Psoas muscle (tissue), 8 donors: ENCODE data around the gene SLC25A48. TPM values are rescaled to one million over a fixed set of nuclear protein-coding genes. Genes with fewer than 3 reads are reported as not detected.

Experiments used
- ATAC-seq, 4 donors: fragments of 200-7000 bp; cut with Tn5 transposase; one replicate each; pipeline ENCODE4 v1.9.1; 2020; ENCODE audit warnings: moderate library complexity in 3 of 4, mild to moderate bottlenecking in 2 of 4
- DNase-seq, 2 donors: peaks; one replicate each; pipeline ENCODE4 v3.0.0-alpha.2; 2020
- H3K27ac ChIP-seq: fragments of 200-600 bp; one replicate; pipeline ENCODE4 v1.8.0; 2022
- H3K27me3 ChIP-seq, 3 donors: fragments of 200-600 bp in 1 of 3; one replicate each; pipeline versions ENCODE4 v1.6.1 to v1.8.0; 2013 to 2022; ENCODE audit warnings: low read length in 2 of 3, mild to moderate bottlenecking in 2 of 3, moderate library complexity in 1 of 3; ENCODE audit not compliant: insufficient read depth in 3 of 3
- H3K36me3 ChIP-seq, 2 donors: fragments of 200-600 bp in 1 of 2; one replicate each; pipeline versions ENCODE4 v1.6.1 to v1.8.0; 2013 to 2022; ENCODE audit warnings: low read depth in 1 of 2, mild to moderate bottlenecking in 1 of 2, moderate library complexity in 1 of 2; ENCODE audit not compliant: insufficient read depth in 1 of 2
- H3K4me1 ChIP-seq: fragments of 200-600 bp; one replicate; pipeline ENCODE4 v1.8.0; 2022
- H3K4me3 ChIP-seq: fragments of 200-600 bp; one replicate; pipeline ENCODE4 v1.8.0; 2022; ENCODE audit warnings: mild to moderate bottlenecking
- H3K9me3 ChIP-seq: fragments of 200-600 bp; one replicate; pipeline ENCODE4 v1.8.0; 2022
- CTCF ChIP-seq: fragments of 200-600 bp; IDR thresholded peaks from one replicate; pipeline ENCODE4 v1.8.0; 2022; ENCODE audit warnings: antibody characterized with exemption
- WGBS, 3 donors: extraction: QIAGEN DNeasy Blood & Tissue Kit; methylation state at CpG; one replicate each; pipeline versions ENCODE4 v1.1.6 to v1.1.7; 2013; 5-methylcytosine and 5-hydroxymethylcytosine counted together
- intact Hi-C, 2 donors: fragments of 100-400 bp; cut with DNase I; formaldehyde crosslinking; loops; one replicate each; pipeline versions ENCODE4 v1.11.0 to v1.14.2; 2022
- polyA plus RNA-seq, 3 donors: library from polyadenylated mRNA; stranded (reverse); fragments of 200-250 nt; gene quantifications; one replicate each; pipeline ENCODE4 v1.2.3, GENCODE V29; 2013
- total RNA-seq, 4 donors: library from RNA; stranded (reverse); fragmentation: NEBNext Ultra II Directional in 2 of 4; extraction: Animal tissue kit (Norgen Biotek cat#: 25700) in 2 of 4; gene quantifications; one replicate each; pipeline versions ENCODE4 v1.2.1 to v1.2.4, GENCODE V29; 2021 to 2023
- donor health status: healthy with polysubstance abuse.
- donor health status: DM: no; HTN: no; CAD: no; lungs with moderate emphysema.
- donor health status: Bipolar disorder and iron deficiency.
- donor health status: healthy.
- donor health status: DM: yes; HTN: yes; CAD: no.
- donor health status: DM: no; HTN: no; CAD: no.
- donor health status: DM: no; HTN: no; CAD: no.
- donor health status: DM: yes; HTN: yes; CAD: no.

SLC25A48 gene
- total and polyA plus RNA-seq, 7 donors = 1.7 to 9.6 (median 5.6) TPM; not detected in 1

- Histone ChIP-seq H3K9me3 (no peaks in the 10 kb centered on the region), H3K27me3 (no peaks in the 10 kb centered on the region), H3K4me1 (peaks cover 12% of the 10 kb centered on the region), H3K36me3 (no peaks in the 10 kb centered on the region), H3K4me3 (no peak overlapping the region), H3K27ac (peak overlapping the region; percentile 50)
- 19 to 30% (median 28%) methylated on average over 3 of the region's 3 CpGs for whole genome bisulfite sequencing, 3 donors
- ATAC-seq (peak; percentile 87 to 96 (median 94)), DNase-seq (peak; percentile 37 to 67)
- intact Hi-C loops = no loop called here
- TF ChIP-seq CTCF = no peak
These were observed 30.3 kb downstream of the SLC25A48 start for GRCh38 chr5:135864503-135865435.

- TF ChIP-seq CTCF = no peak
- WGBS, 3 donors = 86 to 95% (median 94%) methylated on average over 2 of the region's 2 CpGs
- Histone ChIP-seq H3K36me3 (no peaks in the 10 kb centered on the region), H3K4me3 (no peak overlapping the region), H3K27ac (no peak overlapping the region), H3K9me3 (no peaks in the 10 kb centered on the region), H3K27me3 (no peaks in the 10 kb centered on the region), H3K4me1 (peaks cover 12% of the 10 kb centered on the region)
- intact Hi-C loops = no loop called here
- DNase-seq (no peak), ATAC-seq (no peak)
These were observed 31.6 kb downstream of the SLC25A48 start for GRCh38 chr5:135866016-135866415.

DNA sequence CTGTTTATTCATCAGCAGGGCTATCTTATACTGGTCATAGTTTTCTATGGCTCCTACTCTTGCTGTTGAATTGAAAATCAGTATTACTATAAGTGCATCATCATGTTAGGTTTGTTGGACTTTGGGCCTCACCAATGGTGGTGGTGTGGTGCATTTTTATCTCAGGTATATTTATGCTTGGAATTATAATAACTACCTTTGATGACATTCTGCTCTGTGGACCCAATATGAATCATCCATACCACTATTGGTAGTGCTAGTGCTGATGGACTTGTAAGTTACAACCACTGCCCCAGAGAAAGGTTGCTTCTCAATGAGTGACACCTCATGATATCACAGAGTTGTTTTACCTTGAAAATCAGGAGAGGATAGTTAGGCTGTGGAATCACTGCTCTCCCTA lies 33.1 kb downstream of the SLC25A48 start:
- ATAC-seq (no peak), DNase-seq (no peak)
- no peak overlapping the region for H3K4me3 ChIP-seq
- no peaks in the 10 kb centered on the region for H3K9me3 ChIP-seq
- H3K4me1 ChIP-seq = peaks cover 8% of the 10 kb centered on the region
- no peaks in the 10 kb centered on the region for H3K36me3 ChIP-seq
- intact Hi-C loops = no loop called here
- H3K27ac ChIP-seq = no peak overlapping the region
- TF ChIP-seq CTCF = no peak
- no peaks in the 10 kb centered on the region for H3K27me3 ChIP-seq

DNA sequence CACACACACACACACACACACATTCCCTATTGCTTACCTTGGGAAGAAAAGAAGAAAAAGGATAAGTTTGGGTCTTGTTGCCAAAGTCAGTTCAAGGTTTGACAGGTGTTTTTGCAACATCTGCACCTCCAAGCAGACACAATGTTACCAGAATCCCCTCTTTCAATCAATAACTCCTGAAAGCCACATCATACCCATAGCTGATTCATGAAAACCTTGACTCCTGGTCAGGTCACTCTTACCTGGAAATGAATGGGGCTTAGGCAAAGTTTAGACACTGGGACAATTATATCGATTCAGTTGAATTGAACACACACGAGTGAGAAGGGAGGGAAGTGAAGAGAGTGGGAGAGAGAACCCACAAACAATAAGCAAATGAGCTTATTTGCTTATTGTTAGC lies 34.2 kb downstream of the SLC25A48 start:
- Histone ChIP-seq H3K27ac (no peak overlapping the region), H3K36me3 (no peaks in the 10 kb centered on the region), H3K9me3 (no peaks in the 10 kb centered on the region), H3K4me3 (no peak overlapping the region), H3K27me3 (no peaks in the 10 kb centered on the region), H3K4me1 (peaks cover 8% of the 10 kb centered on the region)
- intact Hi-C loops = no loop called here
- 63 to 83% (median 81%) methylated on average over 2 of the region's 2 CpGs for WGBS, 3 donors
- ATAC-seq (no peak), DNase-seq (no peak)
- TF ChIP-seq CTCF = no peak
